Measurements from ENCODE around the gene MAGOH.
"Not testable (repeated sequence)": the region's sequence is repeated elsewhere in the genome, so short reads cannot be mapped to it uniquely, and the experiment has no call there.

MAGOH gene

DNA sequence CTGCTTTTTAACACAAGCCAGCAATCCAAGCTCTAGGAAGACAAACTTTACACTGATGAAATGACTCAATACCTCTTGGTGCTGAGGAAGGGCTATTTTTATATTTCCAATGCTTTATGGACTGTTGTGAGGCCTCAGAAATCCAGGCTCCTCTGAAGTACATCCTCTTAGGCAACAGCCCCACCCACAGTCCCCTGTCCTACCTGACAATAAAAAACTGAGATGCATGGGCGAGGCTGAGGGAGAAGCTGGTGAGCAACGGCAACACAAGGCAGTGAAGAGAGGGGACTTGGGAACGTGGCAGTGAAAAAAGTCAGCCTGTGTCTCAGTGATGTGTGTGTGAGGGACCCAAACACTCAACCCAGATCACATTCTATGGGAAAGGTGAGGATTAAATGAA lies 51.8 kb downstream of the MAGOH start:
- DNase-seq (ENCODE audit: low read depth): no peak
- in situ Hi-C loops (cut with HindIII; ENCODE audit: low sequenced_read_pairs): no loop called here
- TF ChIP-seq, protein P1, sequence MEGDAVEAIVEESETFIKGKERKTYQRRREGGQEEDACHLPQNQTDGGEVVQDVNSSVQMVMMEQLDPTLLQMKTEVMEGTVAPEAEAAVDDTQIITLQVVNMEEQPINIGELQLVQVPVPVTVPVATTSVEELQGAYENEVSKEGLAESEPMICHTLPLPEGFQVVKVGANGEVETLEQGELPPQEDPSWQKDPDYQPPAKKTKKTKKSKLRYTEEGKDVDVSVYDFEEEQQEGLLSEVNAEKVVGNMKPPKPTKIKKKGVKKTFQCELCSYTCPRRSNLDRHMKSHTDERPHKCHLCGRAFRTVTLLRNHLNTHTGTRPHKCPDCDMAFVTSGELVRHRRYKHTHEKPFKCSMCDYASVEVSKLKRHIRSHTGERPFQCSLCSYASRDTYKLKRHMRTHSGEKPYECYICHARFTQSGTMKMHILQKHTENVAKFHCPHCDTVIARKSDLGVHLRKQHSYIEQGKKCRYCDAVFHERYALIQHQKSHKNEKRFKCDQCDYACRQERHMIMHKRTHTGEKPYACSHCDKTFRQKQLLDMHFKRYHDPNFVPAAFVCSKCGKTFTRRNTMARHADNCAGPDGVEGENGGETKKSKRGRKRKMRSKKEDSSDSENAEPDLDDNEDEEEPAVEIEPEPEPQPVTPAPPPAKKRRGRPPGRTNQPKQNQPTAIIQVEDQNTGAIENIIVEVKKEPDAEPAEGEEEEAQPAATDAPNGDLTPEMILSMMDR (IDR thresholded peaks at IDR 0.05; ENCODE audit: low read depth, low read length, missing control alignments): no peak

DNA sequence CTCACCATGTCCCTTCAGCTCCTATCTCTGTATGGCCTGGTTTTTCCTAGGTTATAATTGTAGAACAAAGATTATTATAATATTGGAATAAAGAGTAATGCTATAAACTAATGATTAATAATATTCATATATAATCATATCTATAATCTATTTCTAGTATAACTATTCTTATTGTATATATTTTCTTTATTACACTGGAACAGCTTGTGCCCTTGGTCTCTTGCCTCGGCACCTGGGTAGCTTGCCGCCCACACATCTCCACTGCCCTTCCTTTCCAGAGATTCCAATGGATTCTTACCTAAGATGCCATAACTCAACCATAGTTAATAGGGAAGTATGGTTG lies 52.4 kb downstream of the MAGOH start:
- DNase-seq (ENCODE audit: low read depth); in situ Hi-C loops (cut with HindIII; ENCODE audit: low sequenced_read_pairs); H3K4me3 ChIP-seq (ENCODE audit: low read depth, low read length): not testable (repeated sequence)
- TF ChIP-seq, protein P1 (IDR thresholded peaks at IDR 0.05; ENCODE audit: low read depth, low read length, missing control alignments): peak; percentile 20

More for the DNA sequence above, 51.8 kb downstream of the MAGOH start:
- no peak overlapping the region for H3K4me3 ChIP-seq (ENCODE audit: low read depth, low read length)

DNA sequence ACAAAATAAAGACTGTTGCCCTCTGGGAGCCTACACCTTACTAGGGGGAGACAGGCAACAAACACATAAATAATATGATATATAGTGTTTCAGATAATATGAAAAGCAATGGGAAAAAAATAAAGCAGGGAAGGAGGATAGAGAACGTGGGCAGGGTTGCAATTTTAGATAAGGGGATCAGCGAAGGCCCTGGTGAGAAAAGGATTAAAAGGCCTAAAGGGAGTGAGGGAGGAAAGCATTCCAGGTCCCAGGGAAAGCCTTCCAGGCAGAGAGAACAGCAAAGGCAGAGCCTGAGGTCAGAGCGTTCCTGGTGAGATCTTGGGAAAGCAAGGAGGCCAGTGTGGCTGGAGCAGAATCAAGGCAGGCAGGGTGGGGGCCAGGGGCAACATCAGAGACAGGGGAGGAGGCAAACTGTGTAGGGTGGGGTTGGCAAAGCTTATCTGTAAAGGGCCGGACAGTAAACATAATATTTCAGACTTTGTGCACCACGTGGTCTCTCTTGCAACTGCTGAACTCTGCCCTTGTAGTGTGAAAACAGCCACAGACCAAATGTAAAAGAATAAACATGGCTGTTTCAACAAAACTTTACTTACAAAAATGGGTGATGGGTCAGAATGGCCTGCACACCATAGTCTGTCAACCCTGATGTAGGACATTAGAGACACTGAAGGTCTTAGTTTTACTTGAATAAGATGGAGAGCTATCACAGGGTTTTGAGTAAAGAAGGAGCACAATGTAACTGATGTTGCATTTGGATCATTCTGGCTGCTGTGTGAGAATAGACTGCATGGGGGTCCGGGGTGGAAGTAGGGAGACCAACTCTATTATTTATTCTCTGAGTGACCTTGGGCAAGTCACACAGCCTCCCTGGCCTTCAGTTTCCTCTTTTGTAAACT lies 55.0 kb downstream of the MAGOH start:
- in situ Hi-C loops (cut with HindIII; ENCODE audit: low sequenced_read_pairs): no loop called here
- no peak for DNase-seq (ENCODE audit: low read depth)
- no peak overlapping the region for H3K4me3 ChIP-seq (ENCODE audit: low read depth, low read length)
- TF ChIP-seq, protein P1 (IDR thresholded peaks at IDR 0.05; ENCODE audit: low read depth, low read length, missing control alignments): no peak

DNA sequence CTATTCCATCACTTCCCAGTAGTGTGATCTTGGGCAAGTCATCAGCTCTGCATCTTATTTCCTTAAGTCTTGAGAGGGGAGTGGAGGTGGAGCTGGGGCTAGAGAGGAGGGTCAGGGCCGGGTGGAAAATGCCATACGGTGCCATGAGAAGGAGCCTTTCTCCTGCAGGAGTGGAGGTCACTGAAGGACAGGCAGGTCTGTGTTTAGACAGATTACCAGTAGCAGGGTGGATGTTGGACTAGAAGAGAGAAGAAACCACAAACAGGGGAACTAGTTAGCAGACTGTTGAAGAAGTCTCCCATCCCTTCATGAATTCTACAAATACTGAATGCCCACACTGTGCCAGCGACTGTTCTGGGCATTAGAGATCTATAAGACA lies 55.6 kb downstream of the MAGOH start:
- TF ChIP-seq, protein P1 (IDR thresholded peaks at IDR 0.05; ENCODE audit: low read depth, low read length, missing control alignments): no peak
- DNase-seq (ENCODE audit: low read depth): no peak
- in situ Hi-C loops (cut with HindIII; ENCODE audit: low sequenced_read_pairs): no loop called here
- H3K4me3 ChIP-seq (ENCODE audit: low read depth, low read length): no peak overlapping the region

DNA sequence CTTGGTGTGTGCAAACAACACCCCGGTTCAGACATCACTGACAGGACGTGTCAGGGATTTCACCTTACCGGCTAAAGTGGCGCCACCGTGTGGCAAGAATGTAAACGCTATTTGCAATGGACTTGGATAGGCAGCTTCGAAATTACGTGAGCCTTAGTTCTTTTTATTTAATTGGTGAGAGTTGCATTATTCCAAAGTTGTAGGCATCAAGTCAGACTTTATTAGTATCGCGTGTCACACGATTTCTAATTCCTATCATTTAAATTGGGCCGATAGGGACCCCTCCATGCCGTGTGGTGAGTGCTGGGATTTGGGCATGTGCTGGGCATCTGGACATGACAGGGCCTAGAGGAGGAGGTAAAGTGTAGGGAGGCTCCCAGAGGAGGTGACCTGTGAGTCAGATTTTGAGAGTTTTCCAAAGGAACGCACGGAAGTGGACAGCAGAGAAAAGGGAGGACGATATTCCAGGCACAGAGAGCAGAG lies 56.2 kb downstream of the MAGOH start:
- TF ChIP-seq, protein P1 (IDR thresholded peaks at IDR 0.05; ENCODE audit: low read depth, low read length, missing control alignments): peak; percentile 72
- H3K4me3 ChIP-seq (ENCODE audit: low read depth, low read length): no peak overlapping the region
- peak; percentile 64 for DNase-seq (ENCODE audit: low read depth)
- in situ Hi-C loops (cut with HindIII; ENCODE audit: low sequenced_read_pairs): no loop called here

DNA sequence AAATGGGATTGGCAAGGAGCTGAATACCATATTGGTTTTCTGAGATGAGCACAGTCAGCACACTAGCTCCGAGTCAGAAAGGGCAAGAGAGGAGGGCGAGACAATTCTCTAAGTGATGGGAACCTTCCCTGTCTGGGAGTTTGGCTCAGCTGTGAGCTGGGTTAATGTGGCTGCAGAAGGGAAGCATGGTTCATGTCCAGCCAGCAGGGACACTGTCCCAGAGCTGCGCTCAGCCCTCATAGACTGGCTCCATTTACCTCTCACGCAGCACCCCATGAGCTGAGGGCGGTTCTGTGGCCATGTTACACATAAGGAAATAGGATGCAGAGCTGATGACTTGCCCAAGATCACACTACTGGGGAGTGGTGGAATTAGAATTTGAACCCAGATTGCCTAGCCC lies 57.4 kb downstream of the MAGOH start:
- TF ChIP-seq, protein P1 (IDR thresholded peaks at IDR 0.05; ENCODE audit: low read depth, low read length, missing control alignments): no peak
- in situ Hi-C loops (cut with HindIII; ENCODE audit: low sequenced_read_pairs): no loop called here
- no peak for DNase-seq (ENCODE audit: low read depth)
- H3K4me3 ChIP-seq (ENCODE audit: low read depth, low read length): no peak overlapping the region
